Left renal cortex interstitium (tissue), 4 donors: ENCODE data around the gene ACRV1. TPM values are rescaled to one million over a fixed set of nuclear protein-coding genes. Genes with fewer than 3 reads are reported as not detected.
"Not testable (repeated sequence)": the region's sequence is repeated elsewhere in the genome, so short reads cannot be mapped to it uniquely, and the experiment has no call there.

ENCODE experiments used
- DNase-seq, 4 donors: peaks; one replicate each; pipeline ENCODE4 v3.0.0-alpha.2; 2013; ENCODE audit warnings: low read depth in 4 of 4, low spot score in 2 of 4, missing footprints in 1 of 4
- polyA plus RNA-seq, 4 donors: library from polyadenylated mRNA; unstranded; fragments of 120-200 nt; gene quantifications; one replicate each; pipeline ENCODE4 v1.2.1, GENCODE V29; 2013; ENCODE audit not compliant: insufficient read length in 4 of 4

The ACRV1 gene, protein sequence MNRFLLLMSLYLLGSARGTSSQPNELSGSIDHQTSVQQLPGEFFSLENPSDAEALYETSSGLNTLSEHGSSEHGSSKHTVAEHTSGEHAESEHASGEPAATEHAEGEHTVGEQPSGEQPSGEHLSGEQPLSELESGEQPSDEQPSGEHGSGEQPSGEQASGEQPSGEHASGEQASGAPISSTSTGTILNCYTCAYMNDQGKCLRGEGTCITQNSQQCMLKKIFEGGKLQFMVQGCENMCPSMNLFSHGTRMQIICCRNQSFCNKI
- polyA plus RNA-seq: 1 to 10 TPM in 1 of 4 donors, under 1 TPM in 3; 0.29 to 1.6 (median 0.64) TPM

DNA sequence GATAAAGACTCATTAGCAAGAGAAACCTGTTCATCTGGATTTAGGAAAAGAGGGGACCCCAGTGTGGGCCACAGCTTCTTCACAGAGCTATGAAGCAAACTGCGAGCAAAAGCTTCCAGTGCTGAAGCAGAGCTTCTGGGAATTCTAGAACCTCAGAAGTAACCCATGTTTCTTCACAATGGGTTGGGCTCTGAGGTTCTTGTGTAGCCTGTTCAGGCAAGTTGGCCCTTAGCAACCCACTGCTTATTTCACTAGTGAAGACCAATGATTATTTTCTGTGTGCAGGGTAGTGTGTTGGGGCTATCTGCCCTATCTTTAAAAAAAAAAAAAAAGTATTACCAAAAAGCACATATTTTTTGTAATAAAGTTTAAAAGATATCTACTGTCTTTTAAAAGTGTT, at the start of gene ACRV1:
Gene ACRV1 (minus strand): TSS at position 101 of the 400 bp plus-strand sequence. CDS start 67 bp downstream, at position 34.
- no peak for DNase-seq

DNA sequence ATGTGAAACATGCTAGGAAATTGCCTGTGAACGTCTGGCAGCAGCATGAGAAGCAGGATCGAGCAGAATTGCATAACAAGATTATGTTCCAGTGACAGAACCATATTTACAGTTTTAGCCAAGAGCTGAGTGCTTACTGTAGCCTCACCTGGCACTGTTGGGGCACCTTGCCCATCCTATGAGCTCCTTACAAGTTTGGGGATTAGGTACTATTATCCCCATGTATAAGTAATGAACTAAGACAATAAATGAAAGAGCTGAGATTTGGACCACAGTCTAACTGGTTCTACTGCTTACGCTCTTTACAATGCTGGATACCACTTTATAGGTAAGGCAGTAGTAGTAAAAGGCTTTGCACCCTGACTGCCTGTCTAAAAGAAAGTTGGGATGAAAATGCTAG, 48.3 kb upstream of the ACRV1 start:
- DNase-seq: no peak

DNA sequence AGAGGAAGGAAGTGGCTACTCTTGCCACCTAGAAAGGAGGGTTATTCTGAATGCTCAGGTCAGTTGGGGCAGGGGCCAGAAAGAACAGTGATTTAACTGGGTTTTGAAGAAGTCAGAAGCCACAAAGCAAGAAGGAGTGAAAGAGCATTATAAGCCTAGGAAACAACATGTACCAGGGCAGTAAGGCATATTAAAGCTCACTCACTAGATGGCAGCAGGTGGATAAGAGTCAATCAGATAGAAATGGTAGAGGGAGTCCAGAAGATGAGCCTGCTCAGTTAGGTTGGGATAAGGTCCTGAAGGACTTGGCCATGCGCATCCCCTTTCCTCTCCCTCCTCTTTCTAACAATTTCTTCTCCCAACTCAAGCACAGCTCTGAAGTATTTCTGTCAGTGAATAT, 43.5 kb upstream of the ACRV1 start:
- no peak for DNase-seq

DNA sequence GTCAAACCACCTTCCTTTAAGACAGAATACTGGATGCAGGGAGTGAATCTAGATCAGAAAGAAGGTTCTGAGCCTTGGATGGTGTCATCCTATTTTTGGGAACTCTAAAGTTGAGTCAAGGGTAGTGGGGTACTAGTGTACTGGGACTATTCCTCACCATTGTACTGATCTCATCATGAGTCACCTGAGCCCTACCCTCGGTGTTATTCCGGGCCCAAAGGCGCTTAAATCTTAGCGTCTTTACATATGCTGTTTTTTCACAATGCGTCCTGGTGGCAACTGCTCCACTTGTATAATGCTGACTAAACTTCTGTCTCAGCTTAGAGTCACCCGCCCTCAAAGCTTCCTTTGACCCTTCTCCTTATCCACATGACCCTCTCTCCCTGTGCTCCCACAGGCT, 40.1 kb upstream of the ACRV1 start:
- DNase-seq: no peak

DNA sequence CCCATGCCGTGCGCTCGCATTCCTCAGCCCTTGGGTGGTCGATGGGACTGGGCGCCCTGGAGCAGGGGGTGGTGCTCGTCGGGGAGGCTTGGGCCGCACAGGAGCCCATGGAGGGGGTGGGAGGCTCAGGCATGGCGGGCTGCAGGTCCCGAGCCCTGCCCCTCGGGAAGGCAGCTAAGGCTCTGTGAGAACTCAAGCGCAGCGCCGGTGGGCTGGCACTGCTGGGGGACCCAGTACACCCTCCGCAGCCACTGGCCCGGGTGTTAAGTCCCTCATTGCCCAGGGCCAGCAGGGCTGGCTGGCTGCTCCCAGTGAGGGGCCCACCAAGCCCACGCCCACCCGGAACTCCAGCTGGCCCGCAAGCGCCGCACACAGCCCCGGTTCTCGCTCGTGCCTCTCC, 24.0 kb upstream of the ACRV1 start:
- not testable (repeated sequence) for DNase-seq

DNA sequence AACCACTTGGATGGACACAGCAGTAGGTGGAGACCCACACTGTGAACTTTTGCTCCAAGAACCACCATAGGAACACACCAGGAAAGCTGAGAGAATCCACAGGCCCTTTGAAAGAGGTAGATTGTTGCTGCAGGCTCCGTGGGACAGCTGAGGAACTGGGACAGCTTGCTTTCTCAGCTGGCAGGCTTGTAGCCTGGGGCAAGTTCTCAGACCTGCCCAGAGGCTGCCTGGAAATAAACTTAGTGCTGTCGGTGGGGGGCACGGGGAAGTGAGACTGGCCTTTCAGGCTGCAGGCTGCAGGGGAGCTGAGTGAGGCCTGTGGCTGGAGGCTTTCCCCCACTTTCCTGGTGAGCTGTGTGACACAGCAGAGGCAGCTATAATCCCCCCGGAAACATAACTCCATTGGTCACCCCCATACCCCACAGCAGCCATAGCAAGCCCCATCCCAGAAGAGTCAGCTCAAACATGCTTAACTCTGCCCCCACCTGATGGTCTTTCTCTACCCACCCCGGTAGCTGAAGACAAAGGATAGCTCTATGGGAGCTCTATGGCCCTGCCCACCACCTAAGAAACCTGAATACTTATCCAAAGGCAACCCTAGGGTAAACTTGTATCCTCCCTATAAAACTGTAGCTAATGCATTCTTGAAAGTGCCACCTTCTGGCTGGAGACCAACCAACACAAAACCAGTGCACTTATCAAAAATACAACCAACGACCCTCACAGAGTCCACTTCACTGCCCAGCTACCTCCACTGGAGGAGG, 21.4 kb upstream of the ACRV1 start:
- no peak for DNase-seq

DNA sequence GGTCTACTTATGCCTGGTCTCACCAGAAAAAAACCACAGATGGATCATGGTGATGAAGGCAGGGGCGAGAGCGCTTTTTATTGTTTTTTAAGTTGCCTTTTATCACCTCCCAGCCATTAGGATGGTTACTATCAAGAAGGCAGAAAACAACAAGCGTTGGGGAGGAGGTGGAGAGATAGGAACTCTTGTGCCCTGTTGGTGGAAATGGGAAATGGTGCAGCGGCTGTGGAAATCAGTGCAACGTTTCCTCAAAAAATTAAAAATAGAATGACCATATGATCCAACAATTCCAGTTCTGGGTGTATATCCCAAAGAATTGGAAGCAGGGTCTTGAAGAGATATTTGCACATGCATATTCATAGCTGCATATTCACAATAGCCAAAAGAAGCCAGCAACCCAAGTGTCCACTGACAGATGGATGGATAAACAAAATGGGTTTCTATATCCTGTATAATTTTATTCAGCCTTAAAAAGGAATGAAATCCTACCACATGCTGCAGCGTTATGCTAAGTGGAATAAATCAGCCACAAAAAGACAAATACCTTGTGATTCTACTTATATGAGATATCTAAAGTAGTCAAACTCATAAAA, 20.5 kb upstream of the ACRV1 start:
- no peak for DNase-seq

DNA sequence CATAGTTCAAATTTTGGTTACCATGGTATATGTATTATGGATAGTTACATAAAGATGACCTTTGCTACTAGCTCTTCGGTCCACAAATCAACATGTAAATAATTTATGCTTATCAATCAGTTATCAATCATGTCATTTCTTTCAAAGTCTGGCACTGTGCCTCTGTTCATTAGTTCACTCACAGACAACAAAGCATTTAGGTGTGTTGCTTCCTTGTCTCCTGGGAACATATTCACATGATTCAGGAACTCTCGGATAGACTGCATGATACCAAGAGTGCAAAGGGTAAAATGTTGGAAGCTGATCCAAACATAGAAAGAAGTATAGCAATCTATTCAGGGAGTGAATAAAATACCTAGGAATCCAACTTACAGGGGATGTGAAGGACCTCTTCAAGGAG, 14.3 kb upstream of the ACRV1 start:
- no peak for DNase-seq

DNA sequence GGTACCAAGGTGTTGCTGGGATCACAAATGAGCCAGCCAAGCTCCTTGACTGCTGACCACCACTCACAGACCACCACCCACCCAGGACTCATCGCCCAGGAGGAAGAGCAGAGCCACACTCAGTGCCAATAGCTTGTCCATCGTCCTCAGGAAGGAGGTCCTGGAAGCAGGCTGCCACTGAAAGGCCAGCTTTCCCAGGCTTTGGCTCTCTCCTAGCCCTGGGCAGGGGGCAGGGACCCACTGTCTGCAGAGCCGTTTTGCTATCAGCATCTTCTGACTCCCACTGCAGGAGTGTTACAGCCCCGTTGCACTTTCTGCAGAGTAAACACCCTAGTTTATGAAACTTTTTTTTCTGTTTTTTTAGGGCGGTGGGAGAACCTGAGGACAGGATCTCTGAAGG, 12.2 kb upstream of the ACRV1 start:
- no peak for DNase-seq

DNA sequence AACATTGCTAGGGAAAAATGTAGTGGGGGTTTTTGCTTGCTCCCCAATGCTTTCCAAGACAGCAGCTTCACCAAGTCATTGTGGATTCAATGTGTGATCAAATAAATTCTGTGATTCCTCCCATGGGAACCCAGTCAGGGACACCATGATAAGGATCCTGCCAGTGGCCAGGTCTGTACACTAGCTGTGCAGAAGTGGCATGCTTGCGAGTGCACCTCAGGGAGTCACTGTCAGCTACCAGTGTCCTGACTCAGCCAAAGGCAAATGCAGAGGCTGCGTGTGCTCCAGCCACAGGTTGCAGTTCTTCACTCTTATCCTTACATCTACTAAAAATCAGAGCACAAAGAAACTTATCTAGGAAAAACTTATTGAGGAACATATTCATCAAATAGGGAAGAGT, 9.4 kb upstream of the ACRV1 start:
- DNase-seq: no peak

DNA sequence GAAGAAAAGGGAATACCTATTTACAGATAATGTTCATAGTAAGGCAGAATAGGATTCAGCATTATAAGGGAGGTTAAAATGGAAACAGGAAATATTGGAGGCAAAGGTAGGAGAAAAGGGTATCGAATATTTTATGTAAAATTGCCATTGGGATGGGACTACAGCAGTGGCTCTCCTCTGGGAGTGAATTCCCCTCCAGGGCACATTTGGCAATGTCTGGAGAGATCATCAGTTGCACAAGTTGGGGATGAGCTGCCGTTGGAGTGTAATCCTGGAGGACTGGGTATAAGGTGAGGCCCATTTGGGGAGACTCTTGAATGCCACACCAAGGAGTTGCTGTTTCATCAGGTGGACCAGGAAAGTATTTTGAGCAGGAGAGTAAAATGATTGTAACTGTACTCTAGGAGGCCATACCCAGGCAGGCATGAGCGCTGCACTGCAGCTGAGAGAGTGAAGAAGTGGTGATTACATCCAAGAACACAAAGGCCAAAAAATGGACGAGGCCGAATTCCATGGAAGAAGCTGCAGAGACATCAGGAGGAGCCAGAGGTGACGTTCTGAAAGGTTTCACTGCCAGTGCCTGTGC, 8.7 kb upstream of the ACRV1 start:
- no peak for DNase-seq

DNA sequence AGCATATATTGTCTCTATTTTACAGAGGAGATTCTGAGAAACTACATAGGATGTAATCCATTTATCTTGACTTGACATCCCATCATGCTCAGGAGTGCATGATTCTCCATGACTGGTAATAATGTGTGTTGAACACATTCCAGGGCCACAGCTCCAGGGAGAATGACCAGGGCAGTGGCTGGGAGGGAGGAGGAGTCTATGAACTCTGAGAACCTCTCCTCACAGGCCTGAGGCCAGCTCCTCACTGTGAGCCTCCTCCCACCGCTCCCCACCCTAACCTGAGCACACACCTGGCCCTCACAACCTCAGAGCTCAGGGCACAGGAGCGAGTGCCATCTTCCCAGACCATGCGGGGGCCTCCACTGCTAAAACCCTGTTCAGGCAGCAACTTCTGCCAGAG, 8.0 kb upstream of the ACRV1 start:
- no peak for DNase-seq

DNA sequence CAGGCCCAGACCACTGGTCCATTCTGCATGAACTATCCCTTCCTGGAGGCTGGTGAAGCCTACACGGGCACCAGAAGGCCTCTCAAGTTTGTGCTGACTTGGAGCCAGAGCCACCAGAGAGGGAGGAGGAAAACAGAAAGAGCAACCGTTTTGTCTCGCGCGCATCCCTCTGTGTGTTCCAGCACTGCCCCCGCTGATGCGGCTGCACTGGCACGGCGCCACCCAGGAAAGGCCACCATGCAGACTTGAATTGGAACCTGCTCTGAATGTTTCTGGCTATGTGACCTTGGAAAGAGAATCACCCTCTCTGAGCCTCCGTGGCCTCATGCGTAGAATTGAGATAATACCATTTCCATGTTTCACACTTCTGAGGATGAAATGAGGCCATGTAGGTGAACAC, 7.4 kb upstream of the ACRV1 start:
- no peak for DNase-seq

DNA sequence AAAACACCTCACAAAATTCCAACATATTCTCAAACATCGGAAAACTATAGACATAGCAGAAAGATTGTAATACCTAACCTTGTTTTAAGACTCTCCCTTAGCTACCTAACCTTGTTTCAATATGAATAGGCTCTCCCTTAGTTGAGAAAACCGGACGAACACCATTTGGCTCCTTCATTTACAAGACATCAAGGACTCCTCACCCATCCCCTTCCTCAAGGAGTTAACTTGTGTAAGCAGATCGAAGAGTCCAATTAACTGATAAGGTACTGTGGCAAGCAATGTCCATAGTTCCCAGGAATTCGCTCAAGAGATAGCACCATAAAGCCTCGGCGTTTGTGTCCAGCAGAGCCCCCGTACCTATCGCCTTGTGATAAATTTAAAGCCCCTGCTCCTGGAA, 4.6 kb upstream of the ACRV1 start:
- no peak for DNase-seq

DNA sequence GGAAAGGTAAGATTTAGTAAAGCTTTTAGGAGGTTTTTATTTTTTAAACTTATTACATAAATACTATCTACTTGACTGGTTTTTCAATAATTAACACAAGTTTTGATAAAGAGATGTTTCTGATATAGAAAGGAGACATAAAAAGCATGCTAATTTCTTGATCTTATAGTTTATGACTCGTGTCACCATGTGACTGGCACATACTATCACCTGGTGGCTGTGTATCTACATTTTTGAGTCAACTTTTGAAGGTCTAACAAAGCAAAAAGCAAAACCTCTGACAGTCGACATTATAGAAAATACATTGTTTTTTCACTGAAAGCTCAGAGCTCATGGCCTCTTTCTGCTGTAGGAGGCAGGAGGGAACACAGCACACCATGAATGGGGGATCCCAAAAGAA, 810 bp downstream of the ACRV1 start:
- DNase-seq: no peak

DNA sequence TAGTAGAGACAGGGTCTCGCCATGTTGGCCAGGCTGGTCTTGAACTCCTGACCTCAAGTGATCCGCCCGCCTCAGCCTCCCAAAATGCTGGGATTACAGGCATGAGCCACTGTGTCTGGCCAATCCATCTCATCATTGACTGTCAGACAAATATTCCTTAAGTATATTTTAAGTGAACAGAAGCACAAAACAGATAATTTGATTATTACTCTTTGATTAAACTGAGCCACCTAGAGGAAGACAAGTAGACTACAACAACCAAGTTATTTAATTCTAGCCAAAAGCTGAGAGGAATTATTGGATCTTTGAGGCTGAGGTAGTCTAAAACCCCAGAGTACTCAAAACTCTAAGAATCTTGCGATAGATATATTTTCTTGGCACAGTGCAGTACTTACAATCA, 1.2 kb downstream of the ACRV1 start:
- DNase-seq: no peak

DNA sequence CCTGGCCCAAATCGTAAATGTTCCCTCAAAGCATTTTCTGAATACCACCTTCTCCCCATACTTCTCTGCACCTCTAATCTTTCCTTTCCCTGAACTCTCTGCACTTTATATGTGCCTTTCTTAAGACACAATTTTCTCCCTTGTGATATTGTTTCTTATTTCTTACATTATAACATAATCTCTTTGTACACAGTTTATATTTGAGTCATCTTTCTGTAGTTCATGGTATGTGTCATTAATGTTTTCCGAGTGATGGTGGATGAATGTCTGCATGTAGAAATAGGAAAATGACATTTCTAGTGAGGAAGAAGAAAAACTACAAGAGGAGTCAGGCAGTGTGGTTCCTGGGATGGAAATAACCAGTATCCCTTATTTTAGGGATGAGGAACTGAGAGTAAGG, 5.5 kb downstream of the ACRV1 start:
- DNase-seq: no peak

DNA sequence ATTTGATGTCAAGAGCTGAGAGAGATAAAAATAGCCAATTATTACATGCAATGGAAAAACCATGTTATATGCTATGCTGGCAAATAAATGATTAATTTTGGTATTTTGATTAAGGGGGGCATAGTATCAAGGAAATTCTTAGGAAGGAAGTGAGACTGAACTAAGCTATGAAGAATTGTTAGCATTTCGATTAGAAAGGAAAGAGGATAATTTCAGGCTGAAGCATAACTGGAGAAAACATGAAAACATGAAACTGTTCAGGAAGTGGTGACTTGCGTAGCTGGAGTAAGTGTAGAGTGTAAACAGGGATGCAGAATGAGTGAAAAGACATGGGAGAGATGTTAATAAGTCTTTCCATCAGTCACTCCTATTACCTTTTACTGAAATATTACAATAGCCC, 6.4 kb downstream of the ACRV1 start:
- DNase-seq: no peak

DNA sequence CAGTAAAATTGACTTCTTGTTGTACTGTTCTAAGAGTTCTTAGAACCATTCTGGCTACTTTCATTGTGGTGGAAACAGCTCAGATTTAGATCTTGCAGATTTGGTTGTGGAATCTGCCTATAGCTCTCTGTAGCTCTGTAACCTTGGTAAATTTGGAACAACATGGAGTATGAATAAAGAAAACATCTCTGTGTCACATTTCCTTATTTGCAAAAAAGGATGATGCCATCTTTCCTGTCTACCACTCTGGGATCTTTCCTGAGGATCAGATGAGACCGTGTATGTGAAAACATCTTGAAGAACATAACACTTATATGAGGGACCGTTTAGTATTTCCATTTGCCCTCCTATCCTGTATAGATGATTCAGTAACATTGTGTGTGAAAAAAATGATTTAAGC, 9.1 kb downstream of the ACRV1 start:
- DNase-seq: no peak

DNA sequence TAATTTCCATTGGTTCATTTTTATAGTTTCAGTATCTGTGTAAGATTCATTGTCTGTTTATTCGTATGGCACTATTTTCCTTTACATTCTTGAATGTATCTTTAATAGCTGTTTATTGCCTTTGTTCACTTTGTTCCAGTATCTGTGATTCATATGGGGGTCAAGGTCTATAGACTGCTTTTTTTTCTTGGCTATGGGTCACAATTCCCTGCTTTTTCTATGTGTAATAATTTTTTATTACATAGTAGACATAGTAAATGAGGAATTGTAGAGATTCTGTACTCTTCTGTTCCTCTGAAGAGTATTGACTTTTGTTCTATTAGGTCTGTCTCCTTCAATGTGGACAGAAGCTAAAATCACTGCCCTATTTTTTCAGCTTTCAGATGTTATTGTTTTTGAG, 10.5 kb downstream of the ACRV1 start:
- DNase-seq: no peak

DNA sequence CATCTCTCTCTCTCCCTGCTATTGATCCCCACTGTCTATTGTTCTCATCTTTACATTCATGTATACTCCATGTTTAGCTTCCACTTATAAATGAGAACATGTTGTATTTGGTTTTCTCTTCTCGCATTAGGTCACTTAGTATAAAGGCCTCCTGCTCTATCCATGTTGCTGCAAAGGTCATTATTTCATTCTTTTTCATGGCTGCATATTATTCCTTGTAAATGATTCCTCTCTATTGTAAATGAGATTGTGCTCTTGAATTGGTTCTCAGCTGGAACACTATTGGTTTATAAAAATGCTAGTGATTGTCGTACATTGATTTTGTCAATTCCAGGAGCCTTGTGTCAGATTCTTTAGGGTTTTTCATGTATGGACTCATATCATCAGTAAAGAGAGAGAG, 13.5 kb downstream of the ACRV1 start:
- DNase-seq: no peak

DNA sequence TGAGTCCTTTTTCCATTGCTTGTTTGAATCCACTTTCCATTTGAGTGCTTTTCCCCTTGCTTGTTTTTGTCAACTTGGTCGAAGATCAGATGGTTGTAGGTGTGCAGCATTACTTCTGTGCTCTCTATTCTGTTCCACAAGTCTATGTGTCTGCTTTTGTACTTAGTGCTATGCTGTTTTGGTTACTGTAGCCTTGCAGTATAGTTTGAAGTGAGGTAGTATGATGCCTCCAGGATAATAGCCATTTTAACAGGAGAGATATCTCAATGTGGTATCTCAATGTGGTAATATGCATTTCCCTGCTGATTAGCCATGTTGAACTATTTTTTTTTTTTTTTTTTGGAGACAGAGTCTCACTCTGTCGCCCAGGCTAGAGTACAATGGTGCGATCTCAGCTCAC, 16.7 kb downstream of the ACRV1 start:
- no peak for DNase-seq
